GM19395 (cell line): ENCODE measurements around the gene PDE8B.

ENCODE experiments used
- ATAC-seq: cut with Tn5 transposase; IDR thresholded peaks from one replicate; pipeline ENCODE4 v1.9.1; 2021; ENCODE audit warnings: mild to moderate bottlenecking, moderate library complexity; ENCODE audit not compliant: unreplicated experiment

Gene PDE8B, protein sequence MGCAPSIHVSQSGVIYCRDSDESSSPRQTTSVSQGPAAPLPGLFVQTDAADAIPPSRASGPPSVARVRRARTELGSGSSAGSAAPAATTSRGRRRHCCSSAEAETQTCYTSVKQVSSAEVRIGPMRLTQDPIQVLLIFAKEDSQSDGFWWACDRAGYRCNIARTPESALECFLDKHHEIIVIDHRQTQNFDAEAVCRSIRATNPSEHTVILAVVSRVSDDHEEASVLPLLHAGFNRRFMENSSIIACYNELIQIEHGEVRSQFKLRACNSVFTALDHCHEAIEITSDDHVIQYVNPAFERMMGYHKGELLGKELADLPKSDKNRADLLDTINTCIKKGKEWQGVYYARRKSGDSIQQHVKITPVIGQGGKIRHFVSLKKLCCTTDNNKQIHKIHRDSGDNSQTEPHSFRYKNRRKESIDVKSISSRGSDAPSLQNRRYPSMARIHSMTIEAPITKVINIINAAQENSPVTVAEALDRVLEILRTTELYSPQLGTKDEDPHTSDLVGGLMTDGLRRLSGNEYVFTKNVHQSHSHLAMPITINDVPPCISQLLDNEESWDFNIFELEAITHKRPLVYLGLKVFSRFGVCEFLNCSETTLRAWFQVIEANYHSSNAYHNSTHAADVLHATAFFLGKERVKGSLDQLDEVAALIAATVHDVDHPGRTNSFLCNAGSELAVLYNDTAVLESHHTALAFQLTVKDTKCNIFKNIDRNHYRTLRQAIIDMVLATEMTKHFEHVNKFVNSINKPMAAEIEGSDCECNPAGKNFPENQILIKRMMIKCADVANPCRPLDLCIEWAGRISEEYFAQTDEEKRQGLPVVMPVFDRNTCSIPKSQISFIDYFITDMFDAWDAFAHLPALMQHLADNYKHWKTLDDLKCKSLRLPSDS

DNA sequence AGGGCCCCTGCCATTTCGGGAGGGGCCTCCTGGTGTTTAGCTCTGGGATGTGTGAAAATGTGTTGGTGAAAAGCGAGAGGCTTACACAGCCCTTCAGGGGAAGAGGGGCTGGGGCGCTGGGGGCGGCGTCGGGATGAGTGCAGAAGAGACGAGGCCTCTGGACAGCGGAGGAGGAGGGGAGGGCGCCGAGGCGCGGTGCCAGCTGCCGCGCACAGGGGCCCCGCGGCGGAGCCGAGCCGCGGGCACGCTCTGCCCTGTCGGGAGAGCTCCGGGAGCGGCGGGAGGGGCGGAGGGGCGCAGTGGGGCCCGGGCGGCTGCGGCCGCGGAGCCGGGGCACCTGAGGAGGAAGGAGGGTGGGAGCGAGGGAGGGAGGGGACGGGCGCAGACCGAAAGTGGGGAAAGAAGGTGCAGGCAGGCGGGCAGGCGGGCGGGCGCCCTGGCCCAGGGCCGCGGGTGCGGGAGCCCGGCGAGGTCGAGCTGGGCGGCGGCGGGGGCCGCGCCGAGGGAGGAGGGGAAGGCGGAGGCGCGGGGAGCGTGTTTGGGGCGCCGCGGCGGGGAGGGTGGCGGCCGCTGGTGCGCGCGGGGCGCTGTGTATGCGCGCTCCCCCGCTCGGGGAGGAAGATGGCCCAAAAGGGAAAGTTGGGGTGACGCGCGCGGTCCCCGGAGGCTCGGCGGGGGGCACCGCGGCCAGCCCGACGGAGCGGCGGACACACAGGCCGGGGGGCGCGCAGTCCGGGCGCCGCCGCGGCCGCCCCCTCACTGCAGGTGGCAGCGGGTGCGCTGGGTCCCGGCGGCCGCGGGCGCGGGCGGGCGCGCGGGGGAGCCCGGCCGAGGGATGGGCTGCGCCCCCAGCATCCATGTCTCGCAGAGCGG lies at the start of gene PDE8B:
TSS of gene PDE8B (plus strand) at position 590 of the 873 bp plus-strand sequence. CDS start at position 836, 246 bp downstream.
- no peak for ATAC-seq

DNA sequence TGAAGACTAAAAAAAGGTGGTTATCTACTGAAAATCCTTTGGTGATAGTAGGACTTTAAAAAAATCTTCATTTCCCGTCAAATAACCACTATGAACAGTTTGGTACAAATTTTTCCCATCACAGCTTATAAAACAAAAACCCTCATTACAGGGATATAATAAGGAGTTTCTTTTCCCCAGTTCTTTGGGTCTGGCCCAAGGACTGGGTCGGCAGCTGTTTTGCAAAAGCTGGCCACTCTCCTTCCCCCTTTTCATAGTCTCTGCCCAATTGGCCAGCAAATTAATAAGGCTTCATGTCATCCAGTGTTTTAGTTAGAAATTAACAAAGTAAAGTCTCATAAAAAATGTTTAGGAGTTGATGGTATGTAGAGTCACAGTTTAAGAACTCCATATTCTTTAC lies 47.0 kb upstream of the PDE8B start:
- no peak for ATAC-seq

DNA sequence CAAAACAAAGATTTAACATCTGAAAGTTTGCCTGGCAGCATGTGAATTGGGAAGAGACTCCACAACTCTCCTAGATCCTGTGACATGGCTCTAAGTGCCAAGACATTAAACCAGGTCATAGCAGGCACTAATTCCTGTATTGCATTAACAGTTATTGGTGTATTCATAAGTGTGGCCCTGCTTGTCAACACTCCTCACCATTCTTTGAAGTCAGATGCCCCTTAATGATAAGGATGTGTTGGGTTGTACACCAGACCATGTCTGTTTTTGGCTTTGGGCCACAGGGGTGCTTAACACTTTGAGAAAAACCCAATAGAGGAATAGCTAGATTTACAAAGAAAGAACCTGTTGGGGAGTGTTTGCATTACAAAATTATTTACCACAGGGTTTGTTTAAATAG lies 43.4 kb upstream of the PDE8B start:
- ATAC-seq = no peak

DNA sequence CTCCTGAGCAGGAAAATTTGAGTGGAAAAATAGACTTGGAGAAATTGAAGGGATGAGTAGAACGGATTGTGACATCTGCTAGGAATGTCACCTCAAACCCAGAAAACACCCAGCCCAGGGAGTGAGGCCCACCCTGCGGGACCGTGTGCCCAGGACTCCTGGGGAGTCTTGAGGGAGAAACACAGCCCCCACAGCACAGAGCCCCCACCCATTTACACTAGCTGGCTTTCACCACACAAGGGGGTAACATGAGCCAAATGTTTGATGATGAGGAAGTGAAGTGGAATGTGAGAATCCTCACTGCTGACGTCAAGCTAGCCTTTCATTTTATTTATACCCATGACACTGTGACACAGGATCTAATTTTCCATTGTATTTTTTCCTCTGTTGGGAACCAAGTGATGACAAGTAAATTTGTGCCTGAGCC lies 42.8 kb upstream of the PDE8B start:
- no peak for ATAC-seq

DNA sequence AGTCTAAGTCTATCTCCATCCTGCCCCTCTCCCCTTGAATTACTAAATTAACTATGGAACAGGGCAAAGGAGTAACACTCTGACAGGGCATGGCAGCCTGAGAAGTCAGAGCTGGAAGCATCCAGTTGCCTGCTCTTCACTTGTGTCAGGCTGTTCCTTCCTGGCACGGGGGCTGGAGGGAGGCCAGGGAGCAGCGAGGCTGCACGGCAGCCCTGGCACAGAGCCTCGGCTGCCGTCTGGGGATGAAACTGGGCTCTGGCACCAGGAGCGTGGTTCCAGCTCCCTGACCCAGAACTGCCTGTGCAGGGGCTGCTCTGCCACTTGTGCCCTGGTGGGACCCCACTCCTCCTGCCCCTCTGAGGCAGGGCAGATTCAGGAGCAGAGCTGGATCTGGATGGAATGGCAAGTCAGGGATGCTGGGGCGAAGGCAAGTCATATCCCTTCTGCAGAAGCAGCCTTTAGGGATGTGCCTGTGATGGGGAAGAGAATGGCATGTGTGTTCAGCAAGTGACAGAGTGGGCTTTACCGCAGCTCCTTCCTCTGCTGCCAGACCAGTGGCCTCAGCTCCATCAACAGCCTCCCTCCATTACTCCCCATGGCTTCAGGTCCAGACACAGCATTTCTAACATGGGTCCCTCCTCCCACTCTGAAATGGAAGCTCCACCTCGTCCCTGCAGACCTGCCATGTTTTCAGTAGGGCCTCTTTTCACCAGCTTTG lies 42.2 kb upstream of the PDE8B start:
- ATAC-seq = no peak

DNA sequence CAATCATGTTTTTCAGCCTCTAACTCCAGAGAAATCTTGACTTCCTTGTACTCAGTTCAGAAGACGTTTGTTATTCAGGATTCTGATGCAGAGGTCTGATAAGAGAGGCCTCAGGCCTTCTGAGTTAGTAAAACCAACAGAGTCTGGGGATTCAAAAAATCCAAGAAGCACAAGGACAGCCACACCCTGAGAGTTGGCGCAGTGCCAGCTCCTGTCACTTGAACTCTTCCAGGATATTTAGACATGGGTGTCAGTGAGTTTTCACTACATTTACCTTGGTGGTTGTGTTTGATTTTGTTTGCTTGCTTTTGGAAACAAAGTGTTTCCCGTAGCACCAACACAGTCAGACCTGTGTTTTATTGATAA lies 41.6 kb upstream of the PDE8B start:
- ATAC-seq = no peak

DNA sequence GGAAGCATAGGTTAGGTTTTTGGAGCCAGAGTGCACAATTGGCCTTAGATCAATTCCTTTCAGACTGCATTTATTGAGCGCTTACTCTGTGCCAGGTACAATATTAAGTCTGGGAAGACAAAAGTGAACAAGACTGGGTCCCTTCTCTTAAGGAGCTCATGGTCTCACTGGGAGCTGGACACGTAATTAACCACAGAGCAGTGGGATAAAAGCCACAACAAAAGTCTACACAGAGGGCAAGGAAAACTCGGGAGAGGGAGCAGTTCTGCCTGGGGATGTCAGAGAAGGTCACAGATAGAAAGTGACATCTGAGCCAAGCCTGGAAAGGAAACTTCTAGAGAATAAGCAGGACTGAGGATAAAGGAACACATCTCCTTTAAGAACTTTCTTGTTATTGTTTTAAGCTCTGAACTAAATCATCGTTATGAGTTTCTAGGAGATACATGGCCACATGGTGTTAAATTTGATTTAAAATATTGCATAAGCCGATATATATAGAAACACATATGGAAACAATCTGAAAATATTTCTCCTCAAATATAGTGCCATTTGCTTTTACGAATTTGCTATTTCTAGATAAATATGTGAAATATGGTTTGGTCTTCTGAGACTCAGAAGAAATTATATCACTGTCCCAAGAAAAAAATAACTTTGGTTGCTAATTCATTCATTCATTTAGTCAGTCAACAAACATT lies 40.1 kb upstream of the PDE8B start:
- no peak for ATAC-seq

DNA sequence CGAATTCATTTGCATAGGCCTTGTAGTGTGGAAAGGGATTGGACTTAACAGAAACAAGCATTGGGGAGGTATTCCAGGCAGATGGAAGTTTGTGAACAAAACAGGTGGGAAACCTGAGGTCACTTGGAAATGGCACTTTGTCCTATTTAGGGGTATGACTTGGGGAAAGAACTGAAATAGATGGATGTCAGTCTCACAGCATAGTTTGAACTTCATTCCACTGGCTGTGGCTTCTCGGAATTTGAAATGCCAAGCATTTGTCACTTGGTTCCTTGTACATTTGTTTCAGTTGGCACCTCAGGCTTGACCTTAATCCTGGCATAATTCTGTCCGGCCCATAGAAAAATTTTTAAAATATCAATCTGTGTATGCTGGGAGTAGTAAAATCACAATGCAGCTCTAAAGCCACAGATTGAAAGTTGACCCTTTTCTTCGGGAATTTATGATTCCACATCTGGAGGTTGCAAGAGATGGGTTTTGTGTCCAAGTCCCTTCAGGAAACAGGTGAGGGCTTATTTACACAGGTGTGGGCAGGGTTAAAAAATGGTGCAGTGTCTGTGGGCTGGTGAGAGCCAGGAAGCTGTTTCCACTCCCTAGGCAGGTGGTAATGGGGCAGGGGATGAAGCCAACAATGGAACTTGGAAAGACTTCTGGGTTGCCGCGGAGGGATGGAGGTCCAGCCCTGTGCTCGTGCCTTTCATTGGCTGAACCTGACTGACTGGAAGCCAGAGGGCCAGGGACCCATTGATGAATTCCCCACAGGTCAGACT lies 39.2 kb upstream of the PDE8B start:
- no peak for ATAC-seq

DNA sequence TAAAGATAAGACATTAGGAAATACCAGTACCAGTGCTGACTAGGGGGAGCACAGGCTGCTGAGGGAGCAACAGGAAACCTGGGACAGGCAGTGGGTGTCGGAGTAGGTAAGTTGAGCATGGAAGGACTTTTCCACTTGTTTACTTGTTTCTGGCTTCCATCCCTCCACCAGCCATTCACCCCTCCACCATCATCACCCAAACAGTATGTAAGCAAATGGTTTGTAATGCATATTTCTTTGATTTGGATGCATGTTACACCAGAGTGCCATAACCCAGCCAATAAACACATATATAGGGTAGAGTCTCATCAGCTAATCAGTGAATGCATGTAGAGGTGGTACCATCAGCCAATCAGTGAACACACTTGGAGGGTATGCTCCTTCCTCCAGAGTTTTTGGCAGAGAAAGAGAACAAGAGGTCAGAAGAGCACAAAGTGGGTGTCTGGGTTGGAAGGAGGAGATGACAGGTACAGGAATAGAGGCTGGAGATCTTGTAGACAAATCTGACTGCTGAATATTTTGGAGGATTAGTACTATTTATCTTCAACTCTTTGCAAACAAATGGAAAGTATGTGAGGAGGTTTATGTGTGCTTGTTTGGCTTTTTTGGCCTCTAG lies 37.7 kb upstream of the PDE8B start:
- no peak for ATAC-seq

DNA sequence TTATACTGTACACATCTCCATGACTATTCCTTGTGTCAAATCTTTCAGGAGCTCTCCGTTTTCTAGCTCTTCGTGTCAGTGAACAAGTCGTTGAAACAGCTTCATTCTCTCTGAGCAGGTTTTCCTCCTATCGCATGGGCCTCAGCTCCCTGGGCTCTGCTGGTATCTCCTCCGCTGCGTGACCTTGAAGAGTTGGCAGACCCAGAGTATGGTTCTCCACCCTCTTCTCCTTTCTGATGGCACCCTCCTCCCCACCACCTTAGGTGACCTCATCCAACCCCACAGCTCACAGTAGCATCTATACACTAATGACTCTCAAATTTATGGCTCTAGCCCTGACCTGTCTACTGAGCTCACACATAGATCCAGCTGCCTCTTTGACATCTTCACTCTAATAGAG lies 36.0 kb upstream of the PDE8B start:
- no peak for ATAC-seq

DNA sequence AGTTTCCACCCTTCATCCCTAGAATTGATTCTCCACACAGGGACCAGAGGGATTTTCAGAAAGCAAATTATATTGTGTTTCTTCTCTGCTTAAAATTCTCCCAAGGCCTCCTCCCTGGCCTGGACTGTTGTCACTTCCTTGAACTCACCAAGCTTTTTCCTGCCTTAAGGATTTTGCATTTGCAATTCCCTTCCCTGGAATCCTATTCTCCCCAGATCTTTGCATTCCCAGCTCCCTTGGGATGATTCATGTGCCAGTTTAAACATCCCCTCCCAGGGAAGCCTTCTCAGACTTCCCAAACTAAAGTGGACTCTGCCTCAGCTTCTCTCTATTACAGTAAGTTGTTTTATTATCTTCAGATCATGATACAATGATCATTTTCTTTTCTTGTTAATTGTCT lies 35.2 kb upstream of the PDE8B start:
- no peak for ATAC-seq

DNA sequence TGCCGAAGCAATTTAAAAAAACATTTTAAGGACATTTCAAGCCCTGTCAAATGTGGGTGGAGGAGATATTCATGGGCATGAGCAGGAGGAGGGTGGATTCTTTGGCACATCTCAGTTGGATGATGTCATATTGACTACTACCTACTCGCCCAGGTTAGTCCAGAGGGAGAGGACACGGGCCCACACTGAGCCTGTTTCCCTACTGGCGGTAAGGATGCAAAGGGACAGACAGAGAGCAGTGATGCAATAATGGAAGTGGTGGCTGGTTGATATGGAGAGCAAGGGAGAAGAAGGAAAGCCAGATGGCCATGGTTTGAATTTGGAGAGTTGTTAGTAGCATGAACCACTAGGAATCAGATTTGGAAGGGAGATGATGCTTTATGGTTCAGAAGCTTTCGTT lies 34.1 kb upstream of the PDE8B start:
- no peak for ATAC-seq

DNA sequence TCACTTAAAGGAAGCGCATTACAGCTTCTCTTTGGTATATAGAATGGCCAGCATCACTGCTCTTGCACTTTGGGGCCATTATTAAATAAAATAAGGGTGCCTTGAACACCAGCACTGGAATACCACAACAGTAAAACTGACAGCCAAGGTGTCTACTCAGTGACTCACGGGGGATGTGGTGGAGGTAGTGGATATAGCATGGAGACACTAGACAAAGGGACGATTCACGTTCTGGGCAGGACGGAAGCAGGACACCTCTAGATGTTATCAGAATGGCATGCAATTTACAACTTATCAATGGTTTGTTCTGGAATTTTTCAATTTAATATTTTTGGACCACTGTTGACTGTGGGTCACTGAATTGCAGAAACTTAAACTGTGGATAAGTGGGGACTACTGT lies 32.9 kb upstream of the PDE8B start:
- ATAC-seq = no peak

DNA sequence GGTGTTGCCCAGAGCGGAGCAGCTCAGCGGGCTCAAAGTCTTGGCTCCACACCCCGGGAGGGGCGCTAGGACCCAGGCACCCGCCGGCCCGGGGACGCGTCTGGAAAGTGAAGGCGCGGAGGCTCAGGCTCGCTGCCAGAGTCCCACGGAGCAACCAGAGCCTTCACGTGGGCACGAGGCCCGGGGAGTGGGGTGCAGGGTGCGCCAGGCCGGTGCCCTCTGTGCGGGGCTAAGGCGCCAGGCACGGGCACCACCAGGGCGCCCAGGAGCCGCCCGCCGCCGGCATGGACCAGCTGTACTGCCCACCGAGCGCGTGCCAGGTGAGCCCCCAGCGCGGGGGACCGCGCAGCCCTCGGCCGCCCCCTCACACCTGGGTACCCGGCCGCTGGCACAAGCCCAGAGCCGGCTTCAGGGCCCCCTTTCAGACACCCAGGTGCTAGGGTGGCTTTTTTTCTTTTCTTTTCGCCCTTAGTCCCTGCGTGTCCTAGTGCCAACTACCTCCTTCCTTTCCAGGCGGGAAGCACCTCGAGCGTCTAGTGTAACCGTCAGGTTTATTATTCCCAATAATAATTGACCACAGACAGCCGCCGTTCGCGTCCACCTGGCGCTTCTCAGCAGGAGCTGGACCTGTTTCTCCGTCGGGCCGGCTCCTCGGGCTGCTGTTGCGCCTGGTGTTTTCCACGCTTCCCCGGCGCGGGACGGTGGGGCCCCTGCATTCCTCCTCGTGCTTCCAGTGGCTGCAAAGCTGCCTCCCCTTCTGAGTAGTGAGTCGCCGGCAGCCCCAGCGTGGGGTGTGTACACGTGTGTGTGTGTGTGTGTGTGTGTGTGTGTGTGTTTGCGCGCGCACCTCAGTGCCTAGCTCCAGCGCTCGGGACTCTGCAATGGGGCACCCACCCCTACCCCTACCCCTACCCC lies 30.1 kb upstream of the PDE8B start:
- ATAC-seq = no peak

DNA sequence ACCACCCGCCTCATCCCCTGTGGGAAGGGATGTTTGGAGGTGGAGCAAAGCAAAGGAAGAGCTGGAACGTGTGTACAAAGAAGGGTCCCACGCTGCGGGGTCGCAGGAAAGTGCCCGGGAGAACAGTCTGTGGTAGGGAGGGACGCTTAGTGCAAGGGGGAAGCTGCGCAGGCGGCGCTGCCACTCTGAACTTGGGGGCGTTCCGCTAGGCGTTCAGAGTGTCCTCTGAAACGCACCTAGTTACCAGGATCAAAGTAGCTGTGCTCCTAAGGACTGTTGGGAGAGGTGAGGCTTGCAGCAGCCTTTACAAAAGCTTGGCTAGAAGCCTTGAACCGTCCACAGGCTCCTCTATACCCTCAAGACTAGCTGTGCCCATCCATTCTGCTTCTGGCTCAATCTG lies 29.3 kb upstream of the PDE8B start:
- ATAC-seq = no peak

DNA sequence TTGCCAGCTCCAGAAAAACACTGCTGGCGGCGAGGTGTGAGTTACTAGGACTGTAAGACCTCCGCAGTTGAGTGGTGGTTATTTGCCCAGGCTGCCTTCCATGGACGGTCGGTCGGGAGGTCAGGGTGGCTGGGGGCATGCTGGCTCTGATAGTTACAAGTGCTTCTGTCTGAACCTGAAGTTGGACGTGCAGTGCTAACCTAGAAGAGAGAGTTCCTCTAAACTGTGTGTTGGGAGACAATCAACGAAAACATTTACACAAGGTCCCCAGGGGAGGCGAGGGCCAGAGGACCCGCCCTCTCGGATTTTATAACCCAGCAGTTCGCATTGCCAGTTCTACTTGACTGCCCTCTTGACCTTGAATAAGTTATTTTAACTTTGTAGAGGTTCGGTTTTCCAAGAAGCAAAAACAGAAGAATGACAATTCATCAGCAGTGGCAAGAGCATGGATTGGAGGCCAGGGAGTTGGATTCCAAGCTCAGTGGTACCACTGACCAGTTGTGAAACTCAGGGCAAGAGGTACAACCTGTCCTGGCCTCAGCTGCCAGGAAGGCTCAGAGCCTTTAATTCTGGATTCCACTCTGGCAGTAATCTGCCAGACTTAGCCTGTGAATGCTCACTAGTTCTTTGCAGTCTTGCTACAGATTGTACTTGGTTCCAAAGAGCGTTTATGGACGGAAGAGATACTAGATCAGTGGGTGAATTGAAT lies 28.7 kb upstream of the PDE8B start:
- no peak for ATAC-seq

DNA sequence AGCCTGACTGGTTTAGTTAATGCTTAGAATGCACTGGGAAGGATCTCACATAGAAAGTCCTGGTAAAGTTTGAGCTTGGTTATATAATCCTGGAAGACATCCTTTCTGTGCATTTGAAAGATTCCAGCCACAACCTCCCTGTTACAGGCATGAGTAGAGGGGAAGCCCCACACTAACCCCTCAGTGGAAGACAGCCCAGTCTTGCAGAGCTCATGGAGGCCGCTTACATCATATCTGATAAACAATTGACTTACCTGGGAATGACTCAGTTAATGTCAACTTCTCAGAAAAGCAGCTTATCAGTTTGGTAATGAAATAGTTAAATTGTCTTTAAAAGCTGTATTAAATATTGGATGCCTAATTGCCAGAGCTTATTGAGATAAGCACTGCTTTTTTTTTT lies 28.1 kb upstream of the PDE8B start:
- ATAC-seq = no peak
